Measurements from ENCODE around the gene NEDD4L.
"Not testable (repeated sequence)": the region's sequence is repeated elsewhere in the genome, so short reads cannot be mapped to it uniquely, and the experiment has no call there.

NEDD4L gene

DNA sequence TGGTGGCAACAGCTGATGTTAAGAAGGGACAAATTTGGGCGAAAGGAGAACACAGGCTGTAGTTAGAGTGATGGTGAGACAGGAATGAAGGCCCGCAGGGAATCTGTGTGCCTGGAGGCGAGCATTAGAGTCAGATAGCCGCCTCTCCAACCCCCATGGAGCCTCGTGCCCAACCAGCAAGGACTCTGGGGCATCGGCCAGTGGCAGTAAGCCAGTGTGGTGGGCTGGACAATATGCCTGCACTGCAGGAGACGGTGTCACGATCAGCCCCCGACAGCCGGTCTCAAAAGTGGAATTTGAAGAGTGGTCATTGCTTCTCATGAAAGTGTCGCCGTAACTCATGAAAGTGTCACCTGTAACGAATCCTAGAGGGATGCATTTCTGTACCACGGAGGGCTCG, 335.4 kb downstream of the NEDD4L start:
- Histone ChIP-seq H3K9me3 (ENCODE audit: control insufficient read depth, insufficient read depth, low read length) (no peaks in the 10 kb centered on the region), H3K36me3 (ENCODE audit: insufficient read depth, low read length) (peaks cover 3% of the 10 kb centered on the region), H3K9ac (ENCODE audit: low read depth, low read length) (no peak overlapping the region), H3K4me1 (ENCODE audit: insufficient read depth, low read length) (no peaks in the 10 kb centered on the region)

DNA sequence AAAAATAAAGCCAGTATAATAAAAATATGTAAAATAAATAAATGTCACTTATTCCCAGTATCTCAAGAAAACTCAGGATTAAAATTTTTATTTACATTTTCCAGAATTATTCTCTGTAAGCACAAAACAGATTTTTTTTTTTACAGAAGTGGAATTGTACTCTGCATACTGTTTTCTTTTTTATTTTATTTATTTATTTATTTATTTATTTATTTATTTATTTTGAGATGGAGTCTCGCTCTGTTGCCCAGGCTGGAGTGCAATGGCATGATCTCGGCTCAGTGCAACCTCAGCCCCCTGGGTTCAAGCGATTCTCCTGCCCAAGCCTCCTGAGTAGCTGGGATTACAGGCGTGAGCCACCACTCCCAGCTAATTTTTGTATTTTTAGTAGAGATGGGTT, 336.1 kb downstream of the NEDD4L start:
- not testable (repeated sequence) for H3K9ac ChIP-seq (ENCODE audit: low read depth, low read length); H3K9me3 ChIP-seq (ENCODE audit: control insufficient read depth, insufficient read depth, low read length); H3K4me1 ChIP-seq (ENCODE audit: insufficient read depth, low read length); H3K36me3 ChIP-seq (ENCODE audit: insufficient read depth, low read length)

DNA sequence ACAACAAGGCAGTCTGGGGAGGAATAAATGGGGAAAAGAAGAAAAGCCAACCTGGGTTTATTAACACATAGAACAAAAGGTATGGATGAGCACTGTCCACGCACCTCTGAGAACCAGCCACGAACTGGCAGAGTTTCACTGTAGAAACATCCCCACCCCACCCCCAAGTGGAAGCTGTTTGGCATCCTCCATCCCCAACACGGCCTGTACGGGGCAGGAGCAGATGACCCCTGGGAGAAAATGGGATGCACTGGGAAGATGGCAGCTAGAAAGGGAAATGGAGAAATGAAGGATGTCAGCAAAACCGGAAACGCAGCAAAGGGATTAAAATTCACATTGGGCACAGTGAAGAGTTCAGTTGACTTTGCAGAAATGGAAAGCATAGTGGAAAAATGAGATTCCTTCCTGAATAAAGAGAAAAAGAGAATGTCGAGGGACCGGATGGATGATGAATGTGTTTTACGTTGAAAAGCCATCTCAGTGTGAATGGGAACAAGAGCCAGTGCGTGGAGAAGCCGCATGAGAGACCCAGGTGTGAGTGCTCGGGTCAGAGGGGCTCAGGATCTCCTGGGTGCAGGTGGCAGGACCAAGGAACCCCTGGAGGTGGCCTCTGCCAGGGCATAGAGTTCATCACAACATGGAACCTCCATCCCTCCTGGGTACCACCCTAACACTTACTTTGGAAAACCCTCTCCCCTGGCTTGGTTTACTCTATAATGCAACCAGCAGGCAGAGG, 337.8 kb downstream of the NEDD4L start:
- no peak overlapping the region for H3K9ac ChIP-seq (ENCODE audit: low read depth, low read length)
- H3K36me3 ChIP-seq (ENCODE audit: insufficient read depth, low read length), result peaks cover 9% of the 10 kb centered on the region
- no peaks in the 10 kb centered on the region for H3K4me1 ChIP-seq (ENCODE audit: insufficient read depth, low read length)
- no peaks in the 10 kb centered on the region for H3K9me3 ChIP-seq (ENCODE audit: control insufficient read depth, insufficient read depth, low read length)

GRCh38 chr18:58382446-58382845, 338.4 kb downstream of the NEDD4L start:
- H3K4me1 ChIP-seq (ENCODE audit: insufficient read depth, low read length), result no peaks in the 10 kb centered on the region
- H3K36me3 ChIP-seq (ENCODE audit: insufficient read depth, low read length), result peaks cover 9% of the 10 kb centered on the region
- H3K9ac ChIP-seq (ENCODE audit: low read depth, low read length), result no peak overlapping the region
- H3K9me3 ChIP-seq (ENCODE audit: control insufficient read depth, insufficient read depth, low read length), result no peaks in the 10 kb centered on the region

GRCh38 chr18:58385472-58385871, 341.4 kb downstream of the NEDD4L start:
- H3K36me3 ChIP-seq (ENCODE audit: insufficient read depth, low read length), result peaks cover 19% of the 10 kb centered on the region
- no peak overlapping the region for H3K9ac ChIP-seq (ENCODE audit: low read depth, low read length)
- no peaks in the 10 kb centered on the region for H3K9me3 ChIP-seq (ENCODE audit: control insufficient read depth, insufficient read depth, low read length)
- no peaks in the 10 kb centered on the region for H3K4me1 ChIP-seq (ENCODE audit: insufficient read depth, low read length)

GRCh38 chr18:58386780-58387179, 342.8 kb downstream of the NEDD4L start:
- H3K4me1 ChIP-seq (ENCODE audit: insufficient read depth, low read length), result 0 out of 2 replicates have a peak, but pooled peaks cover 5% of the 10 kb centered on the region
- H3K9me3 ChIP-seq (ENCODE audit: control insufficient read depth, insufficient read depth, low read length), result no peaks in the 10 kb centered on the region
- no peak overlapping the region for H3K9ac ChIP-seq (ENCODE audit: low read depth, low read length)
- peaks cover 26% of the 10 kb centered on the region for H3K36me3 ChIP-seq (ENCODE audit: insufficient read depth, low read length)

GRCh38 chr18:58387716-58388115, 343.7 kb downstream of the NEDD4L start:
- no peaks in the 10 kb centered on the region for H3K9me3 ChIP-seq (ENCODE audit: control insufficient read depth, insufficient read depth, low read length)
- peaks cover 13% of the 10 kb centered on the region; the same call in 1 of the 2 replicates for H3K4me1 ChIP-seq (ENCODE audit: insufficient read depth, low read length)
- H3K36me3 ChIP-seq (ENCODE audit: insufficient read depth, low read length), result peaks cover 26% of the 10 kb centered on the region
- H3K9ac ChIP-seq (ENCODE audit: low read depth, low read length), result no peak overlapping the region

- Histone ChIP-seq H3K9ac (ENCODE audit: low read depth, low read length) (no peak overlapping the region), H3K4me1 (ENCODE audit: insufficient read depth, low read length) (peaks cover 14% of the 10 kb centered on the region; the same call in 1 of the 2 replicates), H3K9me3 (ENCODE audit: control insufficient read depth, insufficient read depth, low read length) (no peaks in the 10 kb centered on the region), H3K36me3 (ENCODE audit: insufficient read depth, low read length) (peaks cover 27% of the 10 kb centered on the region)
Observed at GRCh38 chr18:58388736-58389135, 344.7 kb downstream of the NEDD4L start.

DNA sequence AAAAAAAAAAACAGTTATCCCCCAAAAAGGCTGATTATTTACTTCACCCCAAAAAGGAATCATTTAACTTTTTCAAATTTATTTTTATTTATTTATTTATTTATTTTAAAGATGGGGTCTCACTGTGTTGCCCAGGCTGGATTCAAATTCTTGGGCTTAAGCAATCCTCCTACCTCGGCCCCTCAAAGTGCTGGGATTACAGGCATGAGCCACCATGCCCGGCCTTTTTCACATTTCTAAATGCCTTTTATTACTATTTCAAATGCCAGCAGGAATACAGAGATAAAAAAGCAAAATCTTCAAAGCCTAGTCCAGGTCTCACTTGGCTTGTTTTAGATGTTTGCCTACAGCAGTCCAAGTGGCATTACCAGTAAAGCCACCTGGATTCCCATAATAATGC, 345.7 kb downstream of the NEDD4L start:
- Histone ChIP-seq H3K9ac (ENCODE audit: low read depth, low read length) (no peak overlapping the region), H3K9me3 (ENCODE audit: control insufficient read depth, insufficient read depth, low read length) (no peaks in the 10 kb centered on the region), H3K4me1 (ENCODE audit: insufficient read depth, low read length) (peaks cover 14% of the 10 kb centered on the region; the same call in 1 of the 2 replicates), H3K36me3 (ENCODE audit: insufficient read depth, low read length) (peaks cover 28% of the 10 kb centered on the region)

DNA sequence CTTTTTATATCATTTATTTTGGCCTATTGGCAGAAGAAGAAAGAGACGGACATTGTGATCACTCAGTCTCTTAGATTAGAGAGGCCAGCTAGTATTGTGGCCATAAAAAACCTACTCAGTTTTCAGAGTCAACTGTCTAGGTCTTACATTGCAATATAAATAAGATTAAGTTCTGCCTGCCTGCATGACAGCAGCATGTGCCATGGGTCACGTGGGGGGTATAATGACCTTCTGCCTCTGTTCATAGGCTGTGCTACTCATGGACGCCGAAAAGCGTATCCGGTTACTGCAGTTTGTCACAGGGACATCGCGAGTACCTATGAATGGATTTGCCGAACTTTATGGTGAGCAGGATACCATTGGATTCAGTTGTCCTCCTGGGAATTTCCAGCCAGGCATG, 346.4 kb downstream of the NEDD4L start:
- Histone ChIP-seq H3K9ac (ENCODE audit: low read depth, low read length) (no peak overlapping the region), H3K36me3 (ENCODE audit: insufficient read depth, low read length) (peaks cover 24% of the 10 kb centered on the region), H3K9me3 (ENCODE audit: control insufficient read depth, insufficient read depth, low read length) (no peaks in the 10 kb centered on the region), H3K4me1 (ENCODE audit: insufficient read depth, low read length) (peaks cover 14% of the 10 kb centered on the region; the same call in 1 of the 2 replicates)

- Histone ChIP-seq H3K9ac (ENCODE audit: low read depth, low read length) (no peak overlapping the region), H3K9me3 (ENCODE audit: control insufficient read depth, insufficient read depth, low read length) (no peaks in the 10 kb centered on the region), H3K4me1 (ENCODE audit: insufficient read depth, low read length) (peaks cover 14% of the 10 kb centered on the region; the same call in 1 of the 2 replicates), H3K36me3 (ENCODE audit: insufficient read depth, low read length) (peaks cover 24% of the 10 kb centered on the region)
Observed at GRCh38 chr18:58391231-58391825, 347.3 kb downstream of the NEDD4L start.

DNA sequence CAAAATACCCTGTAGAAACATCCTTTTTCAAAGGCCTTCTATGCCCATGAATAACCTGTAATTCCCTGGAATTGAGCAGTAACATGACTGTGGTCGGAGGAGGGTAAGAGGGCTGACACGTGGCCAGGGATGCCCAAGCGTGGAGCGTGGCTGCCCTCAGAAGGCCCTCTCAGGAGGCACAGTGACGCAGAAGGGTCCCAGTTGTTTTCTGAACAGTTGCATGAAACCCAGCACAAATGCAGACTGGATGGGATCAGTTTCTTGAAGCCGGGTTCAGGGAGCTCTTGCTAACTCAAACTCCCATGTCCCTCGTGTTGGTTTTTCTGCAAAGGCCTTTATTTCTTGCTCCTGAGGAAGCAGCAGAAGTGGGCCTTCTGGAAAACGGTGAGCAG, 347.9 kb downstream of the NEDD4L start:
- H3K9ac ChIP-seq (ENCODE audit: low read depth, low read length), result no peak overlapping the region
- peaks cover 24% of the 10 kb centered on the region for H3K36me3 ChIP-seq (ENCODE audit: insufficient read depth, low read length)
- H3K9me3 ChIP-seq (ENCODE audit: control insufficient read depth, insufficient read depth, low read length), result no peaks in the 10 kb centered on the region
- H3K4me1 ChIP-seq (ENCODE audit: insufficient read depth, low read length), result peaks cover 14% of the 10 kb centered on the region; the same call in 1 of the 2 replicates

- Histone ChIP-seq H3K36me3 (ENCODE audit: insufficient read depth, low read length) (peaks cover 24% of the 10 kb centered on the region), H3K9ac (ENCODE audit: low read depth, low read length) (no peak overlapping the region), H3K9me3 (ENCODE audit: control insufficient read depth, insufficient read depth, low read length) (no peaks in the 10 kb centered on the region), H3K4me1 (ENCODE audit: insufficient read depth, low read length) (peaks cover 14% of the 10 kb centered on the region; the same call in 1 of the 2 replicates)
Observed at GRCh38 chr18:58392324-58393000, 348.4 kb downstream of the NEDD4L start.

DNA sequence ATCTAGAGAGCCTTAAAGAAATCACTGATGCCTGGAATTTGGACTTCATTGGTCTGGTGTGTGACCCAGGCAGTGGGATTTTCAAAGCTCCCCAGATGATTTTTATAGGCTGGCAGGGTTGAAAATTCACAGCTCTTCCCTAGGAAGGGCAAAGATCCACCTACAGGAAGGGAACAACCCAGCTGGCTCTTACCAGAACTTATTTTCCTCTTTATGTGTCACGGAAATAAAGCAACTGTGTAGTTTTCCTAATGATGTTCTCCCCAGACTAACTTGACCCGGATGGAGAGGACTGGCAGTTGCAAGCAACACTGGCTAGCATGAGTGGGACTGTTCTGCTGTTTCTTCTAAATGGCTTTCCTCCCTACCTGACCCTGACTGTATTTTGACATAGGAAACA, 349.3 kb downstream of the NEDD4L start:
- H3K9ac ChIP-seq (ENCODE audit: low read depth, low read length), result no peak overlapping the region
- peaks cover 14% of the 10 kb centered on the region; the same call in 1 of the 2 replicates for H3K4me1 ChIP-seq (ENCODE audit: insufficient read depth, low read length)
- no peaks in the 10 kb centered on the region for H3K9me3 ChIP-seq (ENCODE audit: control insufficient read depth, insufficient read depth, low read length)
- peaks cover 21% of the 10 kb centered on the region for H3K36me3 ChIP-seq (ENCODE audit: insufficient read depth, low read length)

GRCh38 chr18:58394046-58394445, 350.0 kb downstream of the NEDD4L start:
- Histone ChIP-seq H3K9ac (ENCODE audit: low read depth, low read length) (no peak overlapping the region), H3K4me1 (ENCODE audit: insufficient read depth, low read length) (peaks cover 14% of the 10 kb centered on the region; the same call in 1 of the 2 replicates), H3K9me3 (ENCODE audit: control insufficient read depth, insufficient read depth, low read length) (no peaks in the 10 kb centered on the region), H3K36me3 (ENCODE audit: insufficient read depth, low read length) (peaks cover 17% of the 10 kb centered on the region)

Data from ES-I3 (cell line).